Endothelial cell of umbilical vein (primary cell): Measurements from ENCODE around the gene FAM32A. TPM values are rescaled to one million over a fixed set of nuclear protein-coding genes. Genes with fewer than 3 reads are reported as not detected.
A peak's percentile ranks its signal among the peaks of the same experiment; 100 is the strongest.

Source experiments
- BruUV-seq: library from RNA; stranded (reverse); fragments of 400-500 nt; replicated peaks from 2 replicates; lab custom pipeline; 2021; lab: Mats Ljungman, UMichigan
- CTCF ChIA-PET: fragments of 300-600, 350-600 bp; sonication (Branson Sonifier 250); formaldehyde crosslinking; loops from one replicate; lab custom pipeline; 2021; ENCODE audit warnings: antibody characterized with exemption, inconsistent platforms; lab: Charles Lee
- POLR2A ChIA-PET: fragments of 300-600, 350-600 bp; sonication (Branson Sonifier 250); formaldehyde crosslinking; loops from one replicate; lab custom pipeline; 2021; ENCODE audit warnings: antibody characterized with exemption, inconsistent platforms; lab: Charles Lee
- DNase-seq: peaks from one replicate; pipeline ENCODE4 v3.0.0-alpha.2; 2011; ENCODE audit warnings: low read depth, low spot score
- FAIRE-seq: peaks from 2 replicates; lab custom pipeline; 2011; peaks lifted over from hg19 to GRCh38; lab: Jason Lieb, UNC
- H2AFZ ChIP-seq: 2 replicates; pipeline ENCODE4 v1.6.0; 2012; ENCODE audit warnings: low read depth, low read length, control low read depth, inconsistent platforms
- H3K27ac ChIP-seq: 2 replicates; pipeline ENCODE4 v1.5.1; 2011; ENCODE audit warnings: low read depth, mild to moderate bottlenecking, control low read depth, low read length, moderate library complexity; ENCODE audit not compliant: insufficient read depth
- H3K27me3 ChIP-seq, 2 experiments: 2 replicates each; pipeline versions ENCODE4 v1.6.0 to v1.6.1; 2011; ENCODE audit warnings: low read length in 2 of 2, mixed read lengths in 1 of 2; ENCODE audit not compliant: control insufficient read depth in 2 of 2, insufficient read depth in 2 of 2
- H3K36me3 ChIP-seq, 2 experiments: 2 replicates in 1 of 2; 3 replicates in 1 of 2; pipeline ENCODE4 v1.5.1; 2011; ENCODE audit warnings: low read length in 2 of 2, mild to moderate bottlenecking in 1 of 2, moderate library complexity in 1 of 2; ENCODE audit not compliant: control insufficient read depth in 2 of 2, insufficient read depth in 2 of 2; ENCODE audit errors: extremely low read depth in 1 of 2
- H3K4me1 ChIP-seq: 3 replicates; pipeline ENCODE4 v1.5.1; 2011; ENCODE audit warnings: mild to moderate bottlenecking, low read length; ENCODE audit not compliant: control insufficient read depth, insufficient read depth; ENCODE audit errors: extremely low read depth
- H3K4me2 ChIP-seq: 2 replicates; pipeline ENCODE4 v1.6.1; 2011; ENCODE audit warnings: low read length, control low read depth, mixed read lengths; ENCODE audit not compliant: insufficient read depth
- H3K4me3 ChIP-seq, 3 experiments: fragments of 200-600 bp in 1 of 3; sonication (generic), shearing (Covaris generic) in 1 of 3; replicated peaks in 1 of 3; 2 replicates each; pipeline ENCODE4 v1.5.1; 2011 to 2016; ENCODE audit warnings: control low read depth in 3 of 3, low read length in 3 of 3, mild to moderate bottlenecking in 2 of 3, inconsistent platforms in 1 of 3, low read depth in 1 of 3, moderate library complexity in 1 of 3; ENCODE audit not compliant: insufficient read depth in 1 of 3
- H3K79me2 ChIP-seq: 2 replicates; pipeline ENCODE4 v1.6.0; 2012; ENCODE audit warnings: low read length, inconsistent platforms; ENCODE audit not compliant: control insufficient read depth, insufficient read depth
- H3K9ac ChIP-seq: replicated peaks from 2 replicates; pipeline ENCODE3; 2011; ENCODE audit warnings: low read length, control low read depth; ENCODE audit not compliant: insufficient read depth; ENCODE audit errors: extremely low read depth
- H3K9me1 ChIP-seq: replicated peaks from 3 replicates; pipeline ENCODE4 v1.6.0; 2011; ENCODE audit warnings: mild to moderate bottlenecking, low read length; ENCODE audit not compliant: control insufficient read depth, insufficient read depth; ENCODE audit errors: extremely low read depth
- H3K9me3 ChIP-seq: replicated peaks from 2 replicates; pipeline ENCODE4 v1.5.1; 2012; ENCODE audit warnings: low read length, inconsistent platforms; ENCODE audit not compliant: control insufficient read depth, insufficient read depth
- H4K20me1 ChIP-seq: replicated peaks from 2 replicates; pipeline ENCODE3; 2011; ENCODE audit warnings: mild to moderate bottlenecking, low read length; ENCODE audit not compliant: control insufficient read depth, insufficient read depth; ENCODE audit errors: extremely low read depth
- EZH2 ChIP-seq: IDR thresholded peaks from 2 replicates; pipeline ENCODE4 v1.6.1; 2012; ENCODE audit warnings: borderline replicate concordance, low read depth, mild to moderate bottlenecking, moderate library complexity, low read length, inconsistent platforms; ENCODE audit not compliant: severe bottlenecking
- FOS ChIP-seq: IDR thresholded peaks from 2 replicates; pipeline ENCODE4 v1.6.1; 2011; ENCODE audit warnings: mild to moderate bottlenecking, low read length, moderate library complexity, borderline replicate concordance; ENCODE audit not compliant: insufficient read depth
- JUN ChIP-seq: IDR thresholded peaks from 2 replicates; pipeline ENCODE4 v1.6.1; 2011; ENCODE audit warnings: borderline replicate concordance, low read depth; ENCODE audit not compliant: insufficient read length, insufficient read depth
- MYC ChIP-seq: IDR thresholded peaks from one replicate; pipeline ENCODE4 v1.6.1; 2011; ENCODE audit warnings: mild to moderate bottlenecking, low read depth, low read length
- POLR2AphosphoS5 ChIP-seq: IDR thresholded peaks from 2 replicates; pipeline ENCODE4 v1.6.1; 2012; ENCODE audit warnings: low read depth, mild to moderate bottlenecking, control low read depth, low read length, moderate library complexity; ENCODE audit not compliant: insufficient read depth
- dilution Hi-C: fragments of 300-500 bp; cut with MboI; formaldehyde crosslinking; loops from one replicate; pipeline ENCODE4 v1.15.0; 2019; ENCODE audit warnings: low sequenced_read_pairs; ENCODE audit not compliant: extremely low pct_ligation_motif_present
- intact Hi-C: fragments of 100-400 bp; cut with micrococcal nuclease; formaldehyde crosslinking; loops from one replicate; pipeline ENCODE4 v1.10.0; 2022
- polyA plus RNA-seq, 4 experiments: library from polyadenylated mRNA; depleted of rRNA in 3 of 4; stranded (reverse) in 3 of 4; unstranded in 1 of 4; fragments of >200 nt; gene quantifications; 2 replicates each; pipeline versions ENCODE4 v1.2.1 to v1.2.3, GENCODE V29; 2011 to 2012; ENCODE audit warnings: missing spikeins in 1 of 4
- total RNA-seq: library from RNA; stranded (reverse); gene quantifications from 2 replicates; pipeline ENCODE4 v1.2.3, GENCODE V29; 2021
- TF ChIP-seq, protein P1 (sequence below), 2 donors: IDR thresholded peaks; 1 replicate in 1 of 2; 2 replicates in 1 of 2; pipeline ENCODE4 v1.5.1; 2011; ENCODE audit warnings: low read length in 2 of 2, mild to moderate bottlenecking in 2 of 2, moderate library complexity in 2 of 2, control low read depth in 1 of 2, inconsistent platforms in 1 of 2, low read depth in 1 of 2; ENCODE audit not compliant: insufficient read depth in 1 of 2; ENCODE audit errors: extremely low read depth in 1 of 2

The FAM32A gene
- total and polyA plus RNA-seq, 2 donors (not counting 3 experiments of a cell fraction or from before 2014, with no cell fraction given), result 82.8 to 130 TPM

DNA sequence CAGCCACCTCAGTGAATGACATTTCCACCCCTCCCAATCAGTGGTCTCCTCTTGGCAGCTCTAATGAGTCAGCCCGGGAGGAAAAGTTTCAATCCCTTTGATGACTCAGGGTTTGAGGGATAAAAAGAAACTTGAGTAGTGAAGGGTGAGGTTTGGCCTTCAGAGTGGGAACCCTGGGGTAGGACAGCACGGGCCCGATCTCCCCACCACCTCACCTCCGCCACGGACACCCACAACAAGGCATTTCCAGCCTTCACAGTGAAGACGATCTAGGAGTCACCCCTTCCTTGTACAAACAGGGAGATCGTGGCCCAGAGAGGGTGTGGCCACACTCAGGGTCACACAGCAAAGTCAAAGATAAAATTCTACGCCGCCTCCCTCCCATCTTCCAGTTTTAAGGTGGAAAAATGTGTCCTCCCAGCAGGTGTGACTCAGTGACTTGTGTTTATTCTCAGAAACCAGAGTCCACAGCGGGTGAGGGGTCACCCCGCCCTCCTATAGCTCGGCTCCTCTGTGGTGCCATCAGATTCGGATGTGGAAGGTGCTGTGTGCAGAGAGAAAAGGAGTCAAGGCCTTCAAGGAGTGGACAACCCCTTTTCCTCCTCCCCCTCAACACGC is 24.2 kb upstream of the FAM32A start:
- TF ChIP-seq POLR2AphosphoS5 (no peak), MYC (no peak), JUN (peak; percentile 34), EZH2 (no peak), FOS (peak; percentile 90)
- TF ChIP-seq, protein P1, sequence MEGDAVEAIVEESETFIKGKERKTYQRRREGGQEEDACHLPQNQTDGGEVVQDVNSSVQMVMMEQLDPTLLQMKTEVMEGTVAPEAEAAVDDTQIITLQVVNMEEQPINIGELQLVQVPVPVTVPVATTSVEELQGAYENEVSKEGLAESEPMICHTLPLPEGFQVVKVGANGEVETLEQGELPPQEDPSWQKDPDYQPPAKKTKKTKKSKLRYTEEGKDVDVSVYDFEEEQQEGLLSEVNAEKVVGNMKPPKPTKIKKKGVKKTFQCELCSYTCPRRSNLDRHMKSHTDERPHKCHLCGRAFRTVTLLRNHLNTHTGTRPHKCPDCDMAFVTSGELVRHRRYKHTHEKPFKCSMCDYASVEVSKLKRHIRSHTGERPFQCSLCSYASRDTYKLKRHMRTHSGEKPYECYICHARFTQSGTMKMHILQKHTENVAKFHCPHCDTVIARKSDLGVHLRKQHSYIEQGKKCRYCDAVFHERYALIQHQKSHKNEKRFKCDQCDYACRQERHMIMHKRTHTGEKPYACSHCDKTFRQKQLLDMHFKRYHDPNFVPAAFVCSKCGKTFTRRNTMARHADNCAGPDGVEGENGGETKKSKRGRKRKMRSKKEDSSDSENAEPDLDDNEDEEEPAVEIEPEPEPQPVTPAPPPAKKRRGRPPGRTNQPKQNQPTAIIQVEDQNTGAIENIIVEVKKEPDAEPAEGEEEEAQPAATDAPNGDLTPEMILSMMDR (IDR thresholded peaks at IDR 0.05; ENCODE audit: extremely low read depth in 1 of 2, insufficient read depth in 1 of 2, low read depth in 1 of 2, low read length in 2 of 2), result no peak
- no peaks in the 10 kb centered on the region for H3K27me3 ChIP-seq
- H4K20me1 ChIP-seq, result no peaks in the 10 kb centered on the region
- H3K9me3 ChIP-seq, result no peaks in the 10 kb centered on the region
- H3K4me2 ChIP-seq, result no peak overlapping the region
- H3K4me3 ChIP-seq, result no peak overlapping the region
- FAIRE-seq (peak; percentile 90), DNase-seq (peak; percentile 33)
- dilution Hi-C loops, result no loop called here
- ChIA-PET CTCF (no interaction called here), POLR2A (interaction anchor here (0.8 kb wide), 1 partner anchor 706 kb away, joined by 6 read pairs; no protein-coding TSS in a partner anchor)
- BruUV-seq, result no TSS peak
- H3K36me3 ChIP-seq, result no peaks in the 10 kb centered on the region
- no peaks in the 10 kb centered on the region for H3K79me2 ChIP-seq
- peak overlapping the region; percentile 24 for H3K27ac ChIP-seq
- peaks cover 11% of the 10 kb centered on the region for H3K4me1 ChIP-seq
- peak overlapping the region; percentile 71 for H2AFZ ChIP-seq
- no peaks in the 10 kb centered on the region for H3K9me1 ChIP-seq
- H3K9ac ChIP-seq, result no peak overlapping the region
- intact Hi-C loops, result no loop called here
